ENCODE results near the gene OR2M3.

GRCh38 chr1:248155927-248156326 lies 41.1 kb upstream of the OR2M3 start:
- TF ChIP-seq CTCF (IDR thresholded peaks at IDR 0.05) (no peak), POLR2AphosphoS5 (IDR thresholded peaks at IDR 0.05) (no peak)
